ENCODE data around the gene DBT.
"Not testable (repeated sequence)": the region's sequence is repeated elsewhere in the genome, so short reads cannot be mapped to it uniquely, and the experiment has no call there.

The DBT gene

GRCh38 chr1:100249155-100249536 is 488 bp downstream of the DBT start:
- in situ Hi-C loops (cut with HindIII; ENCODE audit: low pct_ligation_motif_present, low sequenced_read_pairs) = no loop called here
- no peaks in the 10 kb centered on the region for H3K36me3 ChIP-seq (replicated peaks)
- no peaks in the 10 kb centered on the region for H3K27me3 ChIP-seq (replicated peaks)
- H3K27ac ChIP-seq = peak overlapping the region; percentile 72
- DNase-seq = no peak
- H3K4me3 ChIP-seq (ENCODE audit: low read depth, low read length) = peak overlapping the region; percentile 92
- TF ChIP-seq CTCF (IDR thresholded peaks at IDR 0.05; ENCODE audit: low read depth, low read length, missing control alignments) = no peak

- no peak for TF ChIP-seq CTCF (IDR thresholded peaks at IDR 0.05; ENCODE audit: low read depth, low read length, missing control alignments)
- in situ Hi-C loops (cut with HindIII; ENCODE audit: low pct_ligation_motif_present, low sequenced_read_pairs) = no loop called here
- no peak for DNase-seq
Observed at GRCh38 chr1:100246738-100247137, 2.9 kb downstream of the DBT start.

GRCh38 chr1:100240631-100241030 is 9.0 kb downstream of the DBT start:
- no peak for TF ChIP-seq CTCF (IDR thresholded peaks at IDR 0.05; ENCODE audit: low read depth, low read length, missing control alignments)
- H3K27me3 ChIP-seq (replicated peaks) = no peaks in the 10 kb centered on the region
- no peak overlapping the region for H3K4me3 ChIP-seq (ENCODE audit: low read depth, low read length)
- no peak for DNase-seq
- no peak overlapping the region for H3K27ac ChIP-seq
- peaks cover 3% of the 10 kb centered on the region for H3K36me3 ChIP-seq (replicated peaks)
- in situ Hi-C loops (cut with HindIII; ENCODE audit: low pct_ligation_motif_present, low sequenced_read_pairs) = no loop called here

More at GRCh38 chr1:100246738-100247137, 2.9 kb downstream of the DBT start:
- no peak overlapping the region for H3K4me3 ChIP-seq (ENCODE audit: low read depth, low read length)
- H3K36me3 ChIP-seq (replicated peaks) = no peaks in the 10 kb centered on the region
- H3K27me3 ChIP-seq (replicated peaks) = no peaks in the 10 kb centered on the region
- H3K27ac ChIP-seq = no peak overlapping the region

GRCh38 chr1:100239961-100240360 is 9.7 kb downstream of the DBT start:
- DNase-seq = no peak
- H3K4me3 ChIP-seq (ENCODE audit: low read depth, low read length) = no peak overlapping the region
- H3K36me3 ChIP-seq (replicated peaks) = peaks cover 3% of the 10 kb centered on the region
- in situ Hi-C loops (cut with HindIII; ENCODE audit: low pct_ligation_motif_present, low sequenced_read_pairs) = no loop called here
- no peaks in the 10 kb centered on the region for H3K27me3 ChIP-seq (replicated peaks)
- no peak overlapping the region for H3K27ac ChIP-seq
- TF ChIP-seq CTCF (IDR thresholded peaks at IDR 0.05; ENCODE audit: low read depth, low read length, missing control alignments) = no peak

GRCh38 chr1:100237091-100237490 is 12.5 kb downstream of the DBT start:
- no peak for TF ChIP-seq CTCF (IDR thresholded peaks at IDR 0.05; ENCODE audit: low read depth, low read length, missing control alignments)
- DNase-seq = no peak
- in situ Hi-C loops (cut with HindIII; ENCODE audit: low pct_ligation_motif_present, low sequenced_read_pairs) = no loop called here
- no peaks in the 10 kb centered on the region for H3K27me3 ChIP-seq (replicated peaks)
- peaks cover 8% of the 10 kb centered on the region for H3K36me3 ChIP-seq (replicated peaks)
- no peak overlapping the region for H3K27ac ChIP-seq
- no peak overlapping the region for H3K4me3 ChIP-seq (ENCODE audit: low read depth, low read length)

GRCh38 chr1:100234432-100234831 is 15.2 kb downstream of the DBT start:
- no peak for DNase-seq
- Histone ChIP-seq H3K4me3 (ENCODE audit: low read depth, low read length) (no peak overlapping the region), H3K27me3 (replicated peaks) (no peaks in the 10 kb centered on the region), H3K27ac (no peak overlapping the region), H3K36me3 (replicated peaks) (peaks cover 10% of the 10 kb centered on the region)
- no peak for TF ChIP-seq CTCF (IDR thresholded peaks at IDR 0.05; ENCODE audit: low read depth, low read length, missing control alignments)
- in situ Hi-C loops (cut with HindIII; ENCODE audit: low pct_ligation_motif_present, low sequenced_read_pairs) = no loop called here

- H3K4me3 ChIP-seq (ENCODE audit: low read depth, low read length); in situ Hi-C loops (cut with HindIII; ENCODE audit: low pct_ligation_motif_present, low sequenced_read_pairs); DNase-seq; H3K27me3 ChIP-seq (replicated peaks); H3K36me3 ChIP-seq (replicated peaks); H3K27ac ChIP-seq: not testable (repeated sequence)
Observed at GRCh38 chr1:100233566-100233965, 16.1 kb downstream of the DBT start.

All from brain microvascular endothelial cell (primary cell).